DOHH2 (cell line): ENCODE results near the gene NAGS.

Experiments
- CTCF ChIP-seq: fragments of 200-600 bp; sonication (generic); IDR thresholded peaks from one replicate; pipeline ENCODE4 v1.5.1; 2014; ENCODE audit warnings: antibody characterized with exemption, mild to moderate bottlenecking, low read depth, low read length; ENCODE audit not compliant: poor library complexity, severe bottlenecking
- EZH2phosphoT487 ChIP-seq: fragments of 200-600 bp; sonication (generic); IDR thresholded peaks from 2 replicates; pipeline ENCODE4 v1.6.1; 2017; ENCODE audit warnings: borderline replicate concordance, mild to moderate bottlenecking, antibody characterized with exemption, low read length, moderate library complexity, mixed read lengths

- TF ChIP-seq CTCF (no peak), EZH2phosphoT487 (no peak)
Observed at GRCh38 chr17:43992641-43993040, 11.8 kb upstream of the NAGS start.
